NCI-H2171 treated with DMSO at 0.1 percent for 48 hours (cell line): ENCODE data around the gene CPED1.

Source experiments
- DNase-seq: peaks from one replicate; lab custom pipeline; 2025; lab: John Stamatoyannopoulos, UW

Gene CPED1

DNA sequence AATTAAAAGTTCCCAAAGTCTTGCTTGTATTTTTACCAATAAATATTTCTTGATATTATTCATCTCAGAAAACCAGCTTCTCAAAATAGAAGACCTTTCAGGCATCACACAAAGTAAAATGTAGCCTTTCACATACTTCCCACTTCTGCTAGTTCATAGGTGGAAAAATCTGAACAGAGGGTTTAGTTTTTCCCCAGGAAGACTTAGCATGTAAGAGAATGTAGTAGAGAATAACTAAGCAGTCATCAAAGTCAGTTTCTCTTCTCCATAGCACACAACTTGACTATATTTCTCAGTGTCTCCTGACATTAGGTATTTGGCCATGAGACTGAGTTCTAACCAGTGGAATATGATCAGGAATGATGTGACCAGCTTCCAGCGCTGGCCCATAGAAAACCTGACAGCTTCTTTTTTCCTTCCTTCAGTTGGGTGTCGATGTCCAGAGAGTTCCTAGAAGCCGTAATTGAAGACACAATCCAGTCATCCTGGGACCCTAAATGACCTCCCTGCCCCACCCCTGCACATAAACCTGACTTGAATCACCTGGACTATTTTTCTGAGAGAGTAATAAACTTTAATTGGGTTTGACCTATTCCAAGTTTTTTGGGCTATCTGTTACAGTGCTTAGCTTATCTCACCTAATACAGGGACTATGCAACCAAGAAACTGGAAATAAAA is 272.8 kb downstream of the CPED1 start:
- no peak for DNase-seq

DNA sequence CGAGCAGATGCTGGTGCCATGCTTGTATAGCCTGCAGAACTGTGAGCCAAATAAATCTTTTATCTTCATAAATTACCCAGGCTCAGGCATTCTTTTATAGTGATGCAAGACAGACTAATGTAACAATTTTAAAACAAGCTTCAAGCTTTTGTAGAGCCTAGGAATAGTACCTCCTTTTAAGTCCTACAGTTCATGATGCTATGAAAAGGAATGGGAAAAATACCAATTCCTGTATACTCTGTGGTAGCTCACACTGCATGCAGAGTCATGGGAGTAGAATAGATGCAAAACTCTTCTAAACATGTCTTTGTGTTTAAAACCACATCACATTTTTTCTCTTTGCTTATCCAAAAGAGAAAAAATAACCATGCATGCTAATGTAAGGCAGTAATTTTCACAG is 273.7 kb downstream of the CPED1 start:
- no peak for DNase-seq

DNA sequence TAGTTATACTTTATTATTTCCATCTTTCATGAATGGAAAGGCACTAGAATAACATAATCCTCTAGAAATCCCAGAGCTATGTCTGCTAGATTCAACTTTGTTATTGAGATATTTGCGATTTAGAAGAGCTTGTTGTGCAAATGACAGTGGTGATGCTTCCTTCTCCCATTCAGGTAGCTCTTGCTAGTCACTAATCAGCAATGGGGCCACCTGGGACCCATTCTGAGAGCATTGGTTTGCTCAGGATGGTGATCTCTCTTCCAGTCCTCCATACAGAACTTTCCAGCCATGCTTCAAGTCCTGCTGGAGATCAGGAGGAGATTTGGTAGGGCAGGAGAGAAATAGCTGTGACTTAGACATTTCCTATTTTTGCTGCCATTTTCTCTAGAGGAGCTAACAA is 274.5 kb downstream of the CPED1 start:
- no peak for DNase-seq

DNA sequence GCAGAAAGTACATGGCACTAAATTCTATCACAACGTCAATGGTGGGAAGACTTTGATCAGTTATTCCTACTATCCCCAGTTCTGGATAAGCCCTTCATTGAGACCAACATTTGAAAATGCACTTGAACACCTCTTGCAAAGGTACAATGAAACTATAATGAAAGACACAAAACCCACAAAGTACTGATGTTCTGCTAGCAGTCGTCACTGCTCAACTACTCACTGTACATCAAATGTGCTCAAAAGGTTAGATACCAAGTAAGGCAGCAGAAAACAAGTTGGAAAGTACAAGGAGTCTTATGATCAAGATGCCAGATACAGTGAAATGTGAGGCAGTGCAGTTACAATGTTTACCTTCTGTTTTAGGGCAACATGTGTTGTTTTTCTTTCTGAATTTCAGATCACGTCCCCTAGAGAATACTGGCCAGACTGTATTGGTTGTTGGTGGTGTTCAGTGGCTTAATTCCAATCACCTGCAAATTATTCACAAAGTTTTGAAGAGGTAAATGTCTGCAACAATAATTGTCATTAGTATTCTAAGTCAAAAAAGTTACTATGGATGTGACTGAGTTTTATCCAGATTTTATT is 277.9 kb downstream of the CPED1 start:
- peak; percentile 52 for DNase-seq

DNA sequence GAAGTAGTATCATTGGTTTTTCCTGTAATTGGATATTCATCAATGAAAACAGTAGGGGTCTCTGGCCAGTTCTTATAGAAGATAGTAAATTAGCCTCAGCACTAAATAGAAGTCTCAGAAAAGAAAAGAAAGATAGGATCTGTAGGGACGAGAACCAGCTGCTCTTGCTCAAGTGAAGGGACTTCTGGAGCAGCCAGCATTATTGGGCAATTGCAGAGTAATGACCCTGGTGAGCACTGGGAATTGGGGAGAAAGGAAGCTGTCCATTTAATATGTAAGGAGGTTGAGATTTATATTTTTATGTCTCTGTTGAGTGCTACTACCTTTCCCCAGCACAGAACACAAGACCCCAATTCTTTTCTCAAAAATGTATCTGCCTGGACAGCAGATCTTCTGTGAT is 279.1 kb downstream of the CPED1 start:
- DNase-seq: no peak

DNA sequence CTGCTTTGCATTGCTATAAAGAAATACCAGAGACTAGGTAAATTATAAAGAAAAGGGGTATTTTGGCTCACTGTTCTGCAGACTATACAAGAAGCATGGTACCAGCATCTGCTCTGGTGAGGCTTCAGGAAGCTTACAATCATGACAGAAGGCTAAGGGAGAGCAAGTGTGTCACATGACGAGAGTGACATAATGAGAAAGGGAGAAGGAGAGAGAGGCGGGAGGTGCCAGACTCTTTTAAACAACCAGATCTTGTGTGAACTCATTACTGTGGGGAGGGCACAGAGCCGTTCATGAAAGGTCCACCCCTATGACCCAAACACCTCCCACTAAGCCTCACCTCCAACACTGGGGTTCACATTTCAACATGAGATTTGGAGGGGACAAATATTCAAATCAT is 281.3 kb downstream of the CPED1 start:
- DNase-seq: no peak

DNA sequence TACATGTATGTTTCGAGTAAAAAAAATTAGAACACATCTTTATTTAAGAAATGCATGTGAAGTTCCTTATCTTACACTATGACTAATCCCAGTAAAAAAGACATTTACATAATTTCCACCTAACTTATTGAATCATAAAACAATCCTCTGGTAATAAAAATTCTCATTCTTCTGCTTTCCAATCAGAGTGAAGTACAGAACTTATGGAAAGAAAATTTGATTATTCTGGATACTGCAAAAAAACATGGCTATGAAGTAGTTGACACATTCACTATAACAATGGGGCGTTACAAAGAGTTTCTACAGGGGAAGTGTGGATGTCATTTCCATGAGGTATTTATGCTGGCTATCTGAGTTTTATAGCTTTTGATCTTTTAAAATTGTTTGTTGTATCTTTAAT is 282.6 kb downstream of the CPED1 start:
- no peak for DNase-seq

DNA sequence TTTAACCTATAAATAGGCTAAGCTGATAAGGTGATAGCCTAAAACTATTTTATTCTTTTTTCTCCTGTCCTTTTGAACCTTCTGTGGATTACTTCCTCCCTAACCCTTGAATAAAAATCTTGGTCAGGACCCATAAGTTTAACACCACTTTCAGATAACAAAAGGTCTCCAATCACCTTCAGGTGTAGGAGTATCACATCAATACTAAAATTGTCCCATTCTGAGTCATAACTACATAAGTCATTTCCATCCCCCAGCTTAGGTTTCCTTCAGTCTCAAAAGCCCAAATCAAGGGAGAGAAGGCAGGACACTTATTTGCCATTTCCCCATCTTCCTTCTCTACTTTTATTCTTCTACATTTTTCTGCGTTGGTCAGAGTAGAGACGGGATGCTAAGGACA is 283.4 kb downstream of the CPED1 start:
- DNase-seq: no peak

DNA sequence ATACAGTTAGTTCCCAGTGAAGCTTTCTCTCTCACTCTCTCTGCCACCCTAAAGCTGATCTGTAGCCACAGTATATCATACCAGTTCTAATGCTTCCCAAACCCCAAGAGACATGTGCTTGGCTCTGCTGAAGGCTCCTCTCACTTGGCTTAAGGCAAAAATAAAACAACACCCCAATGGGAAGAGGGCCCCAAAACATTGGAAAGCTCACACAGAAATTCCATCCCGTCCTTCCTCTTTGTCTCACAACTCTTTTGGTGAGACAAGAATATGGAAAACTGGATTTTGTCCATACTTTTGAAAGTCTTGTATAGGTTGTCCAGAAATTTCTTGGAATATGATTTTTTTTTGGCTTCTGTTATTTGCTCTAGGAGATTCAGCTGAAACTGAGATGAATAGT is 284.2 kb downstream of the CPED1 start:
- DNase-seq: no peak

DNA sequence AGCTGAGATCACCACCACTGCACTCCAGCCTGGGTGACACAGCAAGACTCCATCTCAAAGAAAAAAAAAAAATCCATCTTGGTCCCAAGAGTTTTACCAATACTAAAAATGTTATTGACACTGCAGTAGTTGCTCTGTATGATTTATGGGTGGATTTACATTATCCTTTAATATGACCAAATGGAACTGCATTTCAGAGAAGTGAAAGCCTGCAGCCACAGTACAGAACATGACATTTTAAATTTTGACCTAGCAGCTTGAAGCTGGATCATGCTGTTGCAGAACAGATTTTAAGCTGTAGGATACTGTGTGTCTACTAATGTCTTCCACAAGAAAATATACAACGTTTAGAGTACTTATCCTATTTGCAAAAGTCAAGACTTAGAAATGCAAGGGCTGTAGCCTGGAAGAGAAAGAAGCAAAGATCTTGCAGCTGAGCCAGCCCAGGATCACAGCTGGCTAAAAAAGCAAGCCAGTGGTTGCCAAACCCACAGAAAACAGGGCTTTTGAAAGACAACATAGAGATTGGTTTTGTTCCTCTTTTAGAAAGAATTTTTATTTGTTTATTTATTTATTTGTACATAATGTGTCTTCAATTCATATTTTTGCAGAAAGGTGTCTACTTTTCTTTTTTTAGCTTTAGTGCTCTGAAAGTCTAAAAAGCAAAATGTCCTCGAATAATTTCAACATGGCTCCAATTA is 285.1 kb downstream of the CPED1 start:
- no peak for DNase-seq

DNA sequence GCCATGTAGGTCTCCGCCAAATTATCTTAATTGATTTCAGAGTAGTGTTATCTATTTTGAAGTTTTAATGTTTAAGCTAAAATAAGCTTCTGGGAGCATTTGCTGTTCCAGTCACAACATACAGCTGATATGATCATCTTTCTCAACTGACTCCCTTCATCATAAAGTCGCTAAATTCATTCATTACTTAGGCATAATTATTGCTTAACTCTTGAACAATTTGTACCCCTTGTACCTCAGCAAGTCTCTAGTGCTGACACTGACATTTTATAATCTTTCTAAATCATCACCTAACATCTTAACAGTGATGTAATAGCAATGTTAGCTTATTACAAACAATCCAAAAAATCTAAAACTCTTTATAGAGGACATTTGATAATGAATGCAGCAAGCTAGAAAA is 286.0 kb downstream of the CPED1 start:
- DNase-seq: no peak

DNA sequence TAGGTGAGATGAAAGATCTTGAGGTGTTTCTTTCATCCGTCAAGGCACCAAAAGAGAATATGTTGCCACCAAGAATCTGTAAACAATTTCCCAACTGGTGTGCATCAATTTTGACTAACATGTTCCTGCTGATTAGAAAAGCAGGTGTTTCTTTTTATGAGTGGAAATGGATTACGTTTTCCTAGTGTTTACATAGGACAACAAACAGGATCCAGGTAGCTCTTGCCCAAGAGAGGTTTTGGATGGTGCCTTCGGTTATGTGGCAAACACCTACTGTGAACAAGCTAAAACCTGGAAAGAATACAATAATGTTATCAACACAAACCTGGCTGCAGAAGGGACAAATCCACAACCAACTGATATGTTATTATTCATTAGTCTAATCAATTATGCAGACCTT is 286.7 kb downstream of the CPED1 start:
- DNase-seq: peak; percentile 24

DNA sequence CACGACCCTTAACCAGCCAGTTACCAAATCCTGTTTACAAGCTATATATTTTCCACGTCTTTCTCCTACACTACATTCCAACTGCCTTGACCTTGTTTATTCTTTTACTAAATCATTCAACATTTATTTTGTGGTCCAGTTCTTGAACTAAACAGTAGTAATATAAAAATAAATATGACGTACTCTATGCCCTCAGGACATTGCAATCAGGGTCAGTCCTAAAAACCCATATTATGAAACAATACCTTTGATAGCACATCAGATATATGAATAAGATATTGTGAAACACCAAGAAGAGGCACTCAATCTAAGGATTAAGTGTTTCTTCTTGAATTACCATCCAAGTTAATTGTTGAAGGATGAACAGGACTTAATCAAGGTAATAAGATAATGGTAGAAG is 287.8 kb downstream of the CPED1 start:
- no peak for DNase-seq

DNA sequence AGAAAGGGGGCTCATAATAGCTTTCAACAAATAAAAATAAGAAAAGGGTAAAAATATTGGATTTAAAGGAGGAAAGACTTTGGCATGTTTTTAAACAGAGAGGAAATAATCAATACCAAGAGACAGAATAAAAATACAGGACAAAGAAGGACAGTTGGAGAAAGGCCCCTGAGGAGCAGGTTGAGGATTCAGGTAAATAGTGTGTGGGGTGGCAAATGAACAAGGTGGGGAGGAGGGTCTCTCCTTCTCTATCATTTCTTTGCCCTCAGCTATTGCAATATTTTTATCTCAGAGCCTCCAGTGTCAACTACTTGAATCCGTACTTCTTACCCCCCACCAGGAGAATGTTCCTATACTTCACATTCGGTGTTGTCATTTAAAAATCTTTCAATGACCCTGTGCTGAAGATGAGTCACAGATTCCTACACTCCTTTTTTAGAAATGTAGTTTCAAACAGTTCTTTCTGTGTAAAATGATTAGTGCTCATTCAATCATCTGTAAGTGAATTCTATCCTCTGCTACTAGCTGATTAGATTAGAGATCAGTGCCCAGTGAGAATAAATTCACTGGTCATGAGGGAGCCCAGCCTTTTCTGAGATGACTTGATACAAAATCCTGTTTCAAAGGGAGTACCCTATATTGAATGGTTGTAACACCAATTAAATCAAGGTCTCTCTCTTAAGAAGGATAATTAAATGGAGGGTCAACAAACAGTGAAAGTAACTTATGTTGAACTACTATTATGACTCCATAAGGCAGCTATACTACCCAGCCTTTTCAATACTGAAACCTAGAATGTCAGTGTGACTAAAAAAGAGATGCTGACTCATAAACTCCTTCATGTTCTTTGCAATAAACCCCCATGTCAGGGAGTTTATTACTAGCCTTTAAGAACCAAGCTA is 289.9 kb downstream of the CPED1 start:
- no peak for DNase-seq

DNA sequence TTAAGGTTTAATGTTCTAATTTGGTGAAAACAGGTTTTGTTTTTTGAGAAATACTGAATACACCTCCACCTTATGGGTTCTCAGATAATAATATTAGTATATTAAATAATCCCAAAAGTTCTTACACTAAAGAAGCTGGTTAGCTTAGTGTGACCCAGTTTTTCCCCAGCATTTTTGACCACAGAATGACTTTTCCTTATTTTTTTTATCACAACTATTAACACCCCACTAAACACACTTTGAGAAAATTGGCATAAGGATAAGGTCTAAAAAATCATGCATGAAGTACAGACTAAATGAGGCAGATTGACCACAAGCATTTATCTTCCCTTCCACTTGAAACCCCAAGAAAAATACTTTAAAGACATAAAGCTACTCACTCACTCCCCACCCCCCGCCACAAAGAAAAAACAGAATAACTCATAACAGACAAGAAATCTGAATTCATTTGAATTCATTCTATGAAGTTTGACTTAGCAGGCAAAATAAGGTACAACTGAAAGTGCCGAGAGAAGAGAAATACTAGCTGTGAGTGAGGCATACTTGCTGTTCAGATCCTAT is 290.6 kb downstream of the CPED1 start:
- no peak for DNase-seq

DNA sequence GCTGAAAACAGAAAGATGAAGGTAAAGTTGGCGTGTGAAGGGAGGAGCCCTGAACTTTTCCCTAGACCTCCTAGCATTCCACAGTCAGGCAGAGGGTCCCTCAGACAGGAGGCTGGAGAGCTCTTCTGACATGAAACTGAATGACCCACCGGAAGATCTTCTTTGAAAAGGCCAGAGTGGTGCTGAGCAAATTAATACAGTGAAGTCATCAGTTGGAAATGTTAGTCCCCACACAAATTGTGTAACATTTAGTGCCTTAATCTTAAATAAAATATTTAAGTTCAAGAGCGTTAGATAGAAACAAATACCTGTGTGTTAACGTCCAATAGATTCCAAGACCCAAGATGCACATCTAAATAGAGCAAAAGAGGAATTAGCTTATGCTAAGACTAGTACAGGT is 291.3 kb downstream of the CPED1 start:
- DNase-seq: no peak

DNA sequence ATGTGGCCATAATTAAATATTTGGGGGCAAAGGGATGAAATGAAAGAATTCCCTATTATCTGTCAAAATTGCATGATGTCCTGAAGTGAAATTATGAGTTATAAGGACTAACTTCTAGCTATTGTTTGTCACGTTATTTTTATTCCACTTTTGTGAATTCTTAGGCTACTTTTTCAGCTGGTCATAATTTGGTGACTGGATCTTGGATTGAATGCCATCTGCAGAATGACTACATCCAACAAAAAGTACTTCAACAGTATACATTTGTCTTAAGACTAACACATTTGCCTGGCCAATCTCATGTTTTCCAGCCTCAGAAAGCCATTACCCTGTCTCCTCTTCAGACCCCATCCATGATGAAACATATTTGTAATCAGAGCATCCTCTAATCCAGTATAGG is 292.1 kb downstream of the CPED1 start:
- no peak for DNase-seq

DNA sequence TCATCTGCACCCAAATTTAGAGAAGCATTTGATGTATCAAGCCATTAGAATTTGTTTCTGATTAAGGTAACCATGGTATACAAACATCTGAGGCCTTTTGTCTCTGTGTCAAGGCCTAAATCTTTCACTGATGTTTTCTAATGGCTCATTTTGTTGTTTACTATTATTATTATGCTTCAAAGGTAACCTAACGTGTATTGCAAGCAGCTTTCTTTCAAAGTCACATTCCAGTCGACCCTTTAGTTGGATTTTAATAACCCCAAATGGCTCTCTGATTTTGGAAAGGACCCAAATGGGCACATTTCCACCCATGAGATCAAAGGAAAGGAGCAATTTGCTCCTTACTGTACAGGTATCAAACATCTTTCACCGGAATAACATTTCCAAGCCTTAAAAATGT is 293.6 kb downstream of the CPED1 start:
- DNase-seq: no peak

DNA sequence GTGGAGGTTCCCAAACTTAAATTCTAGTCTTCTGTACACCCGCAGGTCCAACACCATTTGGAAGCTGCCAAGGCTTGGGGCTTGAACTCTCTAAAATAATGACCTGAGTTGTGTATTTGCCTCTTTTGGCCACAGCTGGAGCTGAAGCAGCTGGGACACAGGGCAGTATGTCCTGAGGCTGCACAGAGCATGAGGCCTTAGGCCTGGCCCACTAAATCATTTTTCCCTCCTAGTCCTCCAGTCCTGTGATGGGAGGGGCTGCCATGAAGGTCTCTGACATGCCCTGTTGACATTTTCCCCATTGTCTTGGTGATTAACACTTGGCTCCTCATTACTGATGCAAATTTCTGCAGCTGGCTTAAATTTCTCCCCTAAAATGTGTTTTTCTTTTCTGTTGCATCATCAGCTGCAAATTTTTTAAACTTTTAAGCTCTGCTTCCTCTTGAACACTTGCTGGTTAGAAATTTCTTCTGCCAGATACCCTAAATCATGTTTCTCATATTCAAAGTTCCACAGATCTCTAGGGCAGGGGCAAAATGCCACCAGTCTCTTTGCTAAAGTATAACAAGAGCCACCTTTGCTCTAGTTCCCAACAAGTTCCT is 296.7 kb downstream of the CPED1 start:
- DNase-seq: no peak

DNA sequence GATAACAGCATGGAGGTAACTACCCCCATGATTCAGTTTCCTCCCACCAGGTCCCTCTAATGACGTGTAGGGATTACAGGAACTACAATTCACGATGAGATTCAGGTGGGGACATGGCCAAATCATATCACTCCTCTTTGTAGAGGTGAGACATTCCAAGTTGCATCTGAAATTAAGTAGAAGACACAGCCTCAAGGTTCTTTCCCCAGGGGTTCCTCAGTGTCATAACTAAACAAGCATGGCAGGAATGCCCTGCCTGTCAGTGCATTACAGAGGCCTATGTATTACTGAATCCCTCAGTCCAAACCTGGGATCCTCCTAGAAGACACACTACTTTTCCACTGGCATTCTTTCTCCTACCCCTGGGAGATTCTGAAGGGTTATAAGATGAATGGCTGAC is 297.7 kb downstream of the CPED1 start:
- DNase-seq: no peak

DNA sequence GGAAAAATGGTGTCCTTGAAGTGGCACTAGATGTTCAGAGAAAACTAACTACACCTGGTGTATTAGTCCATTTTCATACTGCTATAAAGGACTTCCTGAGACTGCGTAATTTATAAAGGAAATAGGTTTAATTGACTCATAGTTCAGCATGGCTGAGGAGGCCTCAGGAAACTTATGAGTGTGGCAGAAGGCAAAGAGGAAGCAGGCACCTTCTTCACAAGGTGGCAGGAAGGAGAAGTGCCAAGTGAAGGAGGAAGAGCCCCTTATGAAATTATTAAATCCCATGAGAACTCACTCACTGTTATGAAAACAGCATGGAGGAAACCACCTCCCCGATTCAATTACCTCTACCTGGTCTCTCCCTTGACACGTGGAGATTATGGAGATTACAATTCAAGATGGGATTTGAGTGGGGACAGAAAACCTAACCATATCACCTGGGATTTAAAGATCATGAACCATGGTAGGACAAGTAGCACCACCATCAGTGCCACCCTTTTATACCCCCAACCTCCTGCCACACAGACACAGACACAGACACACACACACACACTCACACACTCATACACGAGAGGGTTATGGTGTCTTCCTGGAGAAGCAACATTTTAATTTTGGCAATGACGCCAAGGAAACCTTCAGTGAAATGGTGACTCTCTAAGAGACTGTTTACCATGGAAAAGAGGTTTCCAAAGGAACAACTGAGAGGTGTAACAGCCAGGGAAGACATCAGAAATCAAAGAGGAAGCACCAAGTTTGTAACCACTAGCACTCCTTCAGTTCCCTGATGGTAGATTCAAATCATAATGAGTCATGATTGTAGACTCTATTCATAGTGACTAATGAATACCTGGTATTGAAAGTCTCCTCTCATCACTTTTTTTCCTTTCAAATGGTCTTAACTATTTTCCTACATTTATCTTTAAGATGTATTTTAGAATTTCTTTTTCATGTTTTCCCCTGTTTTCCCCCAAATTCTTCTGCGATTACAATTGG is 298.5 kb downstream of the CPED1 start:
- no peak for DNase-seq
